Measurements from ENCODE around the gene GOLGA1. TPM values are rescaled to one million over a fixed set of nuclear protein-coding genes. Genes with fewer than 3 reads are reported as not detected.

Gene GOLGA1
- total RNA-seq, 2 experiments from 2014 or later, result 19.0 to 19.2 TPM

- Histone ChIP-seq H4K20me1 (ENCODE audit: insufficient read depth, low read length) (peaks cover 36% of the 10 kb centered on the region), H3K4me2 (ENCODE audit: low read length) (peak overlapping the region; percentile 95), H3K36me3 (ENCODE audit: insufficient read depth, low read length) (peaks cover 46% of the 10 kb centered on the region), H3K4me1 (ENCODE audit: insufficient read depth, low read length, poor library complexity, severe bottlenecking) (peaks cover 56% of the 10 kb centered on the region), H3K79me2 (ENCODE audit: insufficient read depth, low read depth, low read length) (peaks cover 70% of the 10 kb centered on the region), H3K4me3 (ENCODE audit: low read depth, low read length, poor library complexity, severe bottlenecking) (peak overlapping the region; percentile 79), H3K27ac (ENCODE audit: low read depth, low read length, poor library complexity, severe bottlenecking) (peak overlapping the region; percentile 88), H3K9me2 (ENCODE audit: insufficient read depth, low read length) (no peaks in the 10 kb centered on the region), H3K9me3 (ENCODE audit: low read length) (no peaks in the 10 kb centered on the region), H2AFZ (ENCODE audit: low read length) (no peak overlapping the region)
- CTCF ChIA-PET (ENCODE audit: unreplicated experiment), result interaction anchor here (0.7 kb wide), 1 partner anchor 29 kb away, joined by 3 read pairs; no protein-coding TSS in a partner anchor
- BruUV-seq (replicated peaks), result no TSS peak
- POLR2A ChIA-PET, result interaction anchor here (1.4 to 1.9 kb wide), 3 partner anchors 10 to 106 kb away, joined by 3 to 4 read pairs (median 4); no protein-coding TSS in a partner anchor
- DNase-seq (ENCODE audit: low spot score), result peak; percentile 55
- TF ChIP-seq EZH2phosphoT487 (IDR thresholded peaks at IDR 0.05; ENCODE audit: borderline replicate concordance, low read depth, low read length), result no peak
- intact Hi-C loops (cut with micrococcal nuclease; ENCODE audit: unreplicated experiment), result loop anchor here (2.0 to 5.0 kb wide), 2 partner anchors 71 to 373 kb away; partner anchors contain the start of genes GOLGA1 and HSPA5
Observed at GRCh38 chr9:124869466-124869985, 71.4 kb downstream of the GOLGA1 start.

GRCh38 chr9:124868511-124869465 lies 72.1 kb downstream of the GOLGA1 start:
- Histone ChIP-seq H3K4me3 (ENCODE audit: low read depth, low read length, poor library complexity, severe bottlenecking) (peak overlapping the region; percentile 79), H4K20me1 (ENCODE audit: insufficient read depth, low read length) (peaks cover 32% of the 10 kb centered on the region), H3K9me3 (ENCODE audit: low read length) (no peaks in the 10 kb centered on the region), H3K4me1 (ENCODE audit: insufficient read depth, low read length, poor library complexity, severe bottlenecking) (peaks cover 53% of the 10 kb centered on the region), H3K27ac (ENCODE audit: low read depth, low read length, poor library complexity, severe bottlenecking) (peak overlapping the region; percentile 88), H3K4me2 (ENCODE audit: low read length) (peak overlapping the region; percentile 95), H2AFZ (ENCODE audit: low read length) (peak overlapping the region; percentile 6; the same call in 1 of the 2 replicates), H3K79me2 (ENCODE audit: insufficient read depth, low read depth, low read length) (peaks cover 62% of the 10 kb centered on the region), H3K36me3 (ENCODE audit: insufficient read depth, low read length) (peaks cover 39% of the 10 kb centered on the region), H3K9me2 (ENCODE audit: insufficient read depth, low read length) (no peaks in the 10 kb centered on the region)
- peak; percentile 89 for DNase-seq (ENCODE audit: low spot score)
- TF ChIP-seq EZH2phosphoT487 (IDR thresholded peaks at IDR 0.05; ENCODE audit: borderline replicate concordance, low read depth, low read length), result no peak
- TF ChIP-seq CTCF (conservative IDR thresholded peaks at IDR 0.05; ENCODE audit: low read length), result peak; percentile 77
- ChIA-PET CTCF (ENCODE audit: unreplicated experiment) (no interaction called here), POLR2A (interaction anchor here (1.5 to 1.6 kb wide), 2 partner anchors 9 to 11 kb away, joined by 3 to 4 read pairs; no protein-coding TSS in a partner anchor)
- intact Hi-C loops (cut with micrococcal nuclease; ENCODE audit: unreplicated experiment), result loop anchor here (2.0 to 5.0 kb wide), 2 partner anchors 72 to 374 kb away; partner anchors contain the start of genes GOLGA1 and HSPA5
- TSS peak; percentile 94 for BruUV-seq (replicated peaks)

GRCh38 chr9:124863371-124863871 lies 77.5 kb downstream of the GOLGA1 start:
- H3K79me2 ChIP-seq (ENCODE audit: insufficient read depth, low read depth, low read length), result peaks cover 47% of the 10 kb centered on the region

More at GRCh38 chr9:124863371-124863871, 77.5 kb downstream of the GOLGA1 start:
- CTCF ChIA-PET (ENCODE audit: unreplicated experiment), result no interaction called here
- Histone ChIP-seq H4K20me1 (ENCODE audit: insufficient read depth, low read length) (peaks cover 25% of the 10 kb centered on the region), H2AFZ (ENCODE audit: low read length) (peak overlapping the region; percentile 17; the same call in 1 of the 2 replicates), H3K9me2 (ENCODE audit: insufficient read depth, low read length) (no peaks in the 10 kb centered on the region), H3K9me3 (ENCODE audit: low read length) (no peaks in the 10 kb centered on the region), H3K27ac (ENCODE audit: low read depth, low read length, poor library complexity, severe bottlenecking) (peak overlapping the region; percentile 4), H3K4me1 (ENCODE audit: insufficient read depth, low read length, poor library complexity, severe bottlenecking) (peaks cover 52% of the 10 kb centered on the region), H3K4me2 (ENCODE audit: low read length) (peak overlapping the region; percentile 77), H3K36me3 (ENCODE audit: insufficient read depth, low read length) (peaks cover 33% of the 10 kb centered on the region), H3K4me3 (ENCODE audit: low read depth, low read length, poor library complexity, severe bottlenecking) (peak overlapping the region; percentile 15)
- no peak for TF ChIP-seq CTCF (conservative IDR thresholded peaks at IDR 0.05; ENCODE audit: low read length)
- TF ChIP-seq EZH2phosphoT487 (IDR thresholded peaks at IDR 0.05; ENCODE audit: borderline replicate concordance, low read depth, low read length), result no peak
- no peak for DNase-seq (ENCODE audit: low spot score)
- POLR2A ChIA-PET, result interaction anchor here (0.7 to 1.5 kb wide), 4 partner anchors 92 to 844 kb away, joined by 3 to 6 read pairs (median 4); partner anchors contain the start of genes MAPKAP1 and NR6A1
- intact Hi-C loops (cut with micrococcal nuclease; ENCODE audit: unreplicated experiment), result no loop called here
- BruUV-seq (replicated peaks), result no TSS peak
